GM21381 (cell line): ENCODE data around the gene BCL7B.
A peak's percentile ranks its signal among the peaks of the same experiment; 100 is the strongest.
"Not testable (repeated sequence)": the region's sequence is repeated elsewhere in the genome, so short reads cannot be mapped to it uniquely, and the experiment has no call there.

Experiments used
- ATAC-seq: cut with Tn5 transposase; IDR thresholded peaks from one replicate; pipeline ENCODE4 v1.9.1; 2021; ENCODE audit warnings: mild to moderate bottlenecking, moderate library complexity; ENCODE audit not compliant: unreplicated experiment

Gene BCL7B

GRCh38 chr7:73537051-73537450, 20.4 kb downstream of the BCL7B start:
- ATAC-seq: no peak

GRCh38 chr7:73536479-73536878, 21.0 kb downstream of the BCL7B start:
- no peak for ATAC-seq

- ATAC-seq: not testable (repeated sequence)
Measured at GRCh38 chr7:73535918-73536317, 21.6 kb downstream of the BCL7B start.

- no peak for ATAC-seq
Measured at GRCh38 chr7:73533742-73534141, 23.7 kb downstream of the BCL7B start.

- no peak for ATAC-seq
Measured at GRCh38 chr7:73532224-73532623, 25.3 kb downstream of the BCL7B start.

- ATAC-seq: no peak
Measured at GRCh38 chr7:73530800-73531199, 26.7 kb downstream of the BCL7B start.

- no peak for ATAC-seq
Measured at GRCh38 chr7:73526896-73527821, 30.3 kb downstream of the BCL7B start.

- ATAC-seq: not testable (repeated sequence)
Measured at GRCh38 chr7:73526158-73526494, 31.4 kb downstream of the BCL7B start.

- ATAC-seq: peak; percentile 80
Measured at GRCh38 chr7:73522105-73522872, 35.2 kb downstream of the BCL7B start, which contains the start of gene BAZ1B. TSS of gene BAZ1B (minus strand) at chr7:73522293. CDS start at chr7:73521933, 360 bp downstream.

GRCh38 chr7:73521636-73522104, 35.8 kb downstream of the BCL7B start:
- peak; percentile 45 for ATAC-seq

GRCh38 chr7:73520673-73521635, 36.5 kb downstream of the BCL7B start:
- no peak for ATAC-seq

- no peak for ATAC-seq
Measured at GRCh38 chr7:73519867-73520672, 37.4 kb downstream of the BCL7B start.

- no peak for ATAC-seq
Measured at GRCh38 chr7:73518470-73518869, 39.0 kb downstream of the BCL7B start.

- no peak for ATAC-seq
Measured at GRCh38 chr7:73517241-73517995, 40.1 kb downstream of the BCL7B start.

- ATAC-seq: no peak
Measured at GRCh38 chr7:73515178-73515577, 42.3 kb downstream of the BCL7B start.

- ATAC-seq: no peak
Measured at GRCh38 chr7:73512018-73512780, 45.3 kb downstream of the BCL7B start.

- ATAC-seq: no peak
Measured at GRCh38 chr7:73509463-73509862, 48.0 kb downstream of the BCL7B start.

- ATAC-seq: no peak
Measured at GRCh38 chr7:73507556-73507955, 49.9 kb downstream of the BCL7B start.
